Thymus (tissue), 11 donors: ENCODE measurements around the gene IPO13. TPM values are rescaled to one million over a fixed set of nuclear protein-coding genes. Genes with fewer than 3 reads are reported as not detected.

Experiments used
- DNase-seq, 9 donors: peaks; one replicate each; pipeline ENCODE4 v3.0.0-alpha.2; 2013; ENCODE audit warnings: low spot score in 9 of 9, low read depth in 6 of 9, missing footprints in 1 of 9
- H3K27ac ChIP-seq, 2 donors: one replicate each; pipeline ENCODE4 v1.5.1; 2013; ENCODE audit warnings: control low read depth in 1 of 2, low read depth in 1 of 2, low read length in 1 of 2, mild to moderate bottlenecking in 1 of 2, moderate library complexity in 1 of 2
- H3K27me3 ChIP-seq, 2 donors: one replicate each; pipeline ENCODE4 v1.5.1; 2013; ENCODE audit warnings: low read length in 1 of 2; ENCODE audit not compliant: control insufficient read depth in 2 of 2, insufficient read depth in 1 of 2
- H3K36me3 ChIP-seq, 2 donors: one replicate each; pipeline ENCODE4 v1.5.1; 2013; ENCODE audit warnings: low read length in 1 of 2, mild to moderate bottlenecking in 1 of 2, moderate library complexity in 1 of 2; ENCODE audit not compliant: control insufficient read depth in 2 of 2, insufficient read depth in 2 of 2
- H3K4me1 ChIP-seq, 2 donors: one replicate each; pipeline ENCODE4 v1.5.1; 2013; ENCODE audit warnings: low read length in 2 of 2; ENCODE audit not compliant: control insufficient read depth in 2 of 2, insufficient read depth in 2 of 2
- H3K4me3 ChIP-seq, 2 donors: one replicate each; pipeline ENCODE4 v1.5.1; 2013; ENCODE audit warnings: low read length in 2 of 2, control low read depth in 1 of 2, mild to moderate bottlenecking in 1 of 2
- H3K9me3 ChIP-seq, 2 donors: one replicate each; pipeline ENCODE4 v1.5.1; 2013; ENCODE audit warnings: low read length in 1 of 2, mild to moderate bottlenecking in 1 of 2; ENCODE audit not compliant: control insufficient read depth in 2 of 2, insufficient read depth in 1 of 2
- WGBS: extraction: QIAGEN DNeasy Blood & Tissue Kit; methylation state at CpG from one replicate; pipeline ENCODE4 v1.1.7; 2013; 5-methylcytosine and 5-hydroxymethylcytosine counted together
- polyA plus RNA-seq: library from polyadenylated mRNA; stranded (reverse); fragments of 200-250 nt; gene quantifications from one replicate; pipeline ENCODE4 v1.2.3, GENCODE V29; 2013
- total RNA-seq: library from RNA; stranded (reverse); fragments of 120-200 nt; gene quantifications from one replicate; pipeline ENCODE4 v1.2.4, GENCODE V29; 2013
- donor health status: healthy.

IPO13 gene
- total and polyA plus RNA-seq, 2 donors = 10.5 to 26.1 TPM

DNA sequence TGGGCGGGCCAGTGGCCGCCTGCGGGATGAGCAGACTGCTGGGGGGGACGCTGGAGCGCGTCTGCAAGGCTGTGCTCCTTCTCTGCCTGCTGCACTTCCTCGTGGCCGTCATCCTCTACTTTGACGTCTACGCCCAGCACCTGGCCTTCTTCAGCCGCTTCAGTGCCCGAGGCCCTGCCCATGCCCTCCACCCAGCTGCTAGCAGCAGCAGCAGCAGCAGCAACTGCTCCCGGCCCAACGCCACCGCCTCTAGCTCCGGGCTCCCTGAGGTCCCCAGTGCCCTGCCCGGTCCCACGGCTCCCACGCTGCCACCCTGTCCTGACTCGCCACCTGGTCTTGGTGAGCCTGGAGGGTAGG is 34.4 kb downstream of the IPO13 start:
- WGBS = 98% methylated on average over 20 of the region's 20 CpGs
- Histone ChIP-seq H3K36me3 (peaks cover 19 to 22% of the 10 kb centered on the region in 2 donors), H3K9me3 (no peaks in the 10 kb centered on the region), H3K27me3 (peaks cover 4 to 33% of the 10 kb centered on the region in 2 donors), H3K4me1 (peaks cover 12 to 27% of the 10 kb centered on the region in 2 donors), H3K27ac (no peak overlapping the region), H3K4me3 (no peak overlapping the region)
- no peak for DNase-seq

DNA sequence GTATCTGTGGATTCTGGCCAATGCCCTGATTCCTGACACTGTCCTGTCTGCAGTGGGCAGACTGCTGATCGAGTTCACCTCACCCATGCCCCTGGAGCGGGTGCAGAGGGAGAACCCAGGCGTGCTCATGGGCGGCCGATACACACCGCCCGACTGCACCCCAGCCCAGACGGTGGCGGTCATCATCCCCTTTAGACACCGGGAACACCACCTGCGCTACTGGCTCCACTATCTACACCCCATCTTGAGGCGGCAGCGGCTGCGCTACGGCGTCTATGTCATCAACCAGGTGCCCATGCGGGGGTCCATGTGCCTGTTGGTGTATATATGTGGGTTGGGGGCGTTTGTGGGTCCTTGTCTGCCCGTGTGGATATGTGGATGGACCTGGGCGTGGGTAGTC is 34.9 kb downstream of the IPO13 start:
- peaks cover 7 to 22% of the 10 kb centered on the region in 2 donors for H3K4me1 ChIP-seq
- peaks cover 16 to 17% of the 10 kb centered on the region in 2 donors for H3K36me3 ChIP-seq
- H3K9me3 ChIP-seq = no peaks in the 10 kb centered on the region
- DNase-seq = no peak
- H3K4me3 ChIP-seq = no peak overlapping the region
- WGBS = 97% methylated on average over 20 of the region's 20 CpGs
- H3K27ac ChIP-seq = no peak overlapping the region
- H3K27me3 ChIP-seq = peaks cover 4 to 33% of the 10 kb centered on the region in 2 donors

DNA sequence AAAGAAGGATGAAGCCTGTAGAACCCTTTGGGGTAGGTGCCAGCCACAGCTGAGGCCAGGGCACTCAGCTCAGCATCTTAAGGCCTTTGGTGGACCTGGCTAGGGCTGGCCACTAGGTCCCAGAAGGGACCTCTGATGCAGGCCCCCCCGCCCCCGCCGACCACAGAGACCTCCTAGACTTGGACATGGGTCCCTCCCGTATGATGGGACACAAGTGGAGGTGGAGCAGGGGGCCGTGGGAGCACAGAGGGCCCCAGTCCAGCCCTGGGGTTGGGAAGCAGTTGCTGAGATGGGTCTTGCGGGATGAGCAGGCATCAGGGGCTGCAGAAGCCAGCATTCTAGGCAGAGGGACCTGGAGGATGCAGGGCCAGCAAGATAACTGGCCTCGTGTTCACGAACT is 35.5 kb downstream of the IPO13 start:
- H3K27me3 ChIP-seq = peaks cover 4 to 29% of the 10 kb centered on the region in 2 donors
- H3K4me1 ChIP-seq = peaks cover 7 to 18% of the 10 kb centered on the region in 2 donors
- no peak overlapping the region for H3K27ac ChIP-seq
- H3K36me3 ChIP-seq = peaks cover 10 to 11% of the 10 kb centered on the region in 2 donors
- DNase-seq = no peak
- H3K4me3 ChIP-seq = no peak overlapping the region
- WGBS = 98% methylated on average over 8 of the region's 8 CpGs
- no peaks in the 10 kb centered on the region for H3K9me3 ChIP-seq

DNA sequence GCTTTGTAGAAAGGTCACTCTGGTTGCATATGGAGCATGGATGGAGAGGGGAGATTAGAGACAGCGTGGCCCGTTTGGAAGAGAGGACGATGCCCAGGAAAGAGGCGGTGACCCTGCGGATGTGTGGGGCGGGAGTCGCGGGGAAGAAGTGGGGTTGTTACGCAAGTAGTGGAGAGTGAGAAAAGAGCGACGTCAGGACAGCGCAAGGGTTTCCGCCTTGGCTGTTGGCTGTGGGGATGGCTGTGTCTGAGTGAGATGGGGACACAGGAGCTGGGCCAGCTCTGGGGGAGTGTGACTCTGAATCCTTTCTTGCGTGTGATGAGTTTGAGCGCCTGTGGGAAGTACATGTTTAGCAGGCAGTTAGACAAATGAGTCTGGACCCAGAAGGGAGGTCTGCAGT is 36.1 kb downstream of the IPO13 start:
- DNase-seq = no peak
- H3K9me3 ChIP-seq = no peaks in the 10 kb centered on the region
- peaks cover 4 to 29% of the 10 kb centered on the region in 2 donors for H3K27me3 ChIP-seq
- 96% methylated on average over 15 of the region's 15 CpGs for WGBS
- peaks cover 5 to 7% of the 10 kb centered on the region in 2 donors for H3K36me3 ChIP-seq
- peaks cover 5 to 16% of the 10 kb centered on the region in 2 donors for H3K4me1 ChIP-seq
- H3K4me3 ChIP-seq = no peak overlapping the region
- no peak overlapping the region for H3K27ac ChIP-seq

DNA sequence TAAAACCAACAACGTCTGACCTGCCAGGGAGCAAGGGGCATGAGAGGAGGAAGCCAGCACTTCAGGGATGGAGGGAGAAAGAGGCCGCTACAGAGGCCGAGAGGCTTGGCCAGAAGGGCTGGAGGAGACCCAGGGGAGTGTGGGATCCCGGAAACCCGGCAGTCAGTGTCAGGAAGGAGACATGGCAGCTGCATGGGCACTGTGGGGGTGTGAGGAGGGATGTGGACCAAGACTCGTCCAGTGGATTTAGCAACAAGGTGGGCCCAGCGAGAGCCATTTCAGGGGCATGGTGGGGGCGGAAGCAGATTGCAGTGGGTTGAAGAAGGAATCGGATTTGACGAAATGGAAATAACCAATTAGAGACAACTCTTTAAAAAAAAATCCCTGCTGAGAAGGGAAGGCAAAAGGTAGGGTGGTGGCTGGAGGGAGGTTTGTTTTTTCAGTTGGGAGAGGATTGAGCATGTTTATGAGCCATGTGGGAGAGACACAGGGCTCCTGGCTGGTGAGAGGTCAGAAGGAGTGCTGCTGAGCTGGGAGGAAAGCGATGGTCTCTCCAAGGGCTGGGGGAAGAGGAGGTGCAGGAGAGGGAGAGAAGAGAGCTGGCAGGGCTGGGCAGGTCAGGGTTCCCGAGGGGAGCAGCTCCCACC is 36.6 kb downstream of the IPO13 start:
- no peak for DNase-seq
- Histone ChIP-seq H3K4me3 (no peak overlapping the region), H3K27me3 (peaks cover 4 to 24% of the 10 kb centered on the region in 2 donors), H3K36me3 (peaks cover 0 to 1% of the 10 kb centered on the region in 2 donors), H3K27ac (no peak overlapping the region), H3K9me3 (no peaks in the 10 kb centered on the region), H3K4me1 (peaks cover 5 to 11% of the 10 kb centered on the region in 2 donors)
- 96% methylated on average over 12 of the region's 12 CpGs for WGBS

DNA sequence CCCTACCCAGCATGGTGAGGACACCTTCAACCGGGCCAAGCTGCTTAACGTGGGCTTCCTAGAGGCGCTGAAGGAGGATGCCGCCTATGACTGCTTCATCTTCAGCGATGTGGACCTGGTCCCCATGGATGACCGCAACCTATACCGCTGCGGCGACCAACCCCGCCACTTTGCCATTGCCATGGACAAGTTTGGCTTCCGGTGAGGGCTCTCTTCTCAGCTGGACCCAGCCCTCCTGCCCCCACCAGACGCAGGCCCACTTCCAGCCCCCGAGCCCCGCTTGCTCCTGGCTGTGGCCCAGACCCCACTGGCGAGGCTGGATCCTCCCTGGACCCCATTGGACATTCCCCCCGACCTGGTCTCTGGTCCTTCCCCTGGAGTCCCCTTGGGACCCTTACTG is 38.1 kb downstream of the IPO13 start:
- H3K36me3 ChIP-seq = no peaks in the 10 kb centered on the region
- DNase-seq = no peak
- no peak overlapping the region for H3K27ac ChIP-seq
- no peaks in the 10 kb centered on the region for H3K9me3 ChIP-seq
- no peak overlapping the region for H3K4me3 ChIP-seq
- 98% methylated on average over 16 of the region's 16 CpGs for WGBS
- H3K4me1 ChIP-seq = peaks cover 0 to 3% of the 10 kb centered on the region in 2 donors
- peaks cover 0 to 13% of the 10 kb centered on the region in 2 donors for H3K27me3 ChIP-seq

DNA sequence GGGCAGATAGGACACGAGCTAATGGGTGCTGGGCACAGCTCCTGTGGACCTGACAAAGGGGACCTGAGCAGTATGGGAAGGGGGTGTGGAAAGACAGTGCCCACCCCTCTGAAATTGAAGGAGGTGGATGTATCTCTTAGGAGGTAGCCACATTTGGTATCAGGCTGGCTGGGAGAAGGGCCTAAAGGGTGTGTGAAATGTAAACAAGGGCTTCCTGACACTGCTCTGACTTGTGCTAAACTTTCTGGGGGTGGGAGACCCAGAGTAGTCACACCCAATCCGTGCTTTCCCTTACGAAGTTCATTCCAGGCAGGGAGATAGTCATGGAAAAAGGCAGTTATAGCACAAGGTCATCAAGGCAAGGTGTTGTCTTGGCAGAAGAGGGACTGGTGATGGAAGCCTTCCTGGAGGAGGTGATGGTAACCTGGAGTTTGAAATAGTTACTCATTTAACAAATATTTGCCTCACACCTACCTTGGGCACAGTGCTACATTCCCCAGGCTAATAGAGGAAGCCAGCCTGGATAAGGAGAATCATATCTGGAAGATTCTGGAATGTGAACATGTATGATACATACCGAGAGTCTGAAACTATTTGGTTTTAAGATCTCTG is 39.3 kb downstream of the IPO13 start:
- no peak for DNase-seq
- Histone ChIP-seq H3K36me3 (no peaks in the 10 kb centered on the region), H3K9me3 (no peaks in the 10 kb centered on the region), H3K27ac (no peak overlapping the region), H3K27me3 (peaks cover 0 to 7% of the 10 kb centered on the region in 2 donors), H3K4me1 (peaks cover 3 to 4% of the 10 kb centered on the region in 2 donors), H3K4me3 (no peak overlapping the region)
- WGBS = 93% methylated on average over 4 of the region's 4 CpGs

DNA sequence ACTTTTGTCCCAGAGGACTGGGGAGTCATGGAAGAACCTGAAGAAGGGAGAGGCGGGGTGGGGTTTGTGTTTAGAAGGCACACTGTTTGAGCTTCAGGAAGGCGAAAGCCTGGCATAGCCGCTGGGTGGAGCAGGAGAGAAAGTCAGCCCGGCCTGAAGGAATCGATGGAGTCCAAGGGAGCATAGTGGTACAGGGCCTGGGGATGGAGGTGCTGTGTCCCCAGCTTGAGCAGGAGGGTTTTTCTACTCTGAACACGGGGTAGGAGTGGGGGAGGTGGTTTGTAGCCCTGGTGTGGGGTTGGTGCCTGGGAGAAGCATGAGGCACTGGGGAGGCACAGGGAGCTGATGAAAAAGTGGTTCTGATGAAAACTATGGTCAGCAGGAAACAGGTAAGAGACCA is 40.0 kb downstream of the IPO13 start:
- H3K4me1 ChIP-seq = peaks cover 4 to 7% of the 10 kb centered on the region in 2 donors
- H3K27me3 ChIP-seq = peaks cover 0 to 8% of the 10 kb centered on the region in 2 donors
- H3K27ac ChIP-seq = no peak overlapping the region
- no peak for DNase-seq
- H3K4me3 ChIP-seq = no peak overlapping the region
- no peaks in the 10 kb centered on the region for H3K9me3 ChIP-seq
- no peaks in the 10 kb centered on the region for H3K36me3 ChIP-seq
- WGBS = 92% methylated on average over 6 of the region's 6 CpGs

DNA sequence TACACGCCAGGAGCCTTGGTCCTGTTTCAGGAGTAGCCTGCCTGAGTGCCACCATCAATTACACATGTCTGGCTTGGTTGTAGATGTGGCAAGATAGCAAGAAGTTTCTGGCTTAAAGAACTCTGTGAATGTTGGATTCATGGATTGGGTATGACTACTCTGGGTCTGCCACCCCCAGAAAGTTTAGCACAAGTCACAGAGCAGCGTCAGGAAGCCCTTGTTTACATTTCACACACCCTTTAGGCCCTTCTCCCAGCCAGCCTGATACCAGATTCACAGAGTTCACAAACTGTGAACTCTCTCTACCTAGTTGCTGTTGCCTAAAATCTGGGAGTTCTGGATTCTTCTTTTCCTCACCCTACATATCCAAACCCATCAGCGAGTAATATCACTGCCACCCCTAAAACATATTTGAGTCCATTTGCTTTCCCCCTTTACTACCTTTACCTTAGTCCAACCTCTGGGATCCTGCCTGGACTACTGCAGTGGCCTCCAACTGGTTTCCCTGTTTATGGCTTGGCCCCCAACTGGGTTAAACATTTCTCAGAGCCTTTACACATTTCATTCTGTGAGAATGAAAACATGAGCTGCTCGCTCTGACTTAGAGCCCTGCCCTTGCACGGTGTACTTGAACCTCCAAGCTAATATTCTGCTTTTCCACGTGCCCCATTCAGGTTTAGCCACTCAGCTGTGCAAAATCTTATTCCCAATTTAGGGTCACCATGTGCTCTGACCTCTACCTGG is 40.6 kb downstream of the IPO13 start:
- 97% methylated on average over 6 of the region's 6 CpGs for WGBS
- Histone ChIP-seq H3K27me3 (peaks cover 0 to 8% of the 10 kb centered on the region in 2 donors), H3K4me3 (no peak overlapping the region), H3K4me1 (peaks cover 5 to 14% of the 10 kb centered on the region in 2 donors), H3K36me3 (no peaks in the 10 kb centered on the region), H3K9me3 (no peaks in the 10 kb centered on the region), H3K27ac (no peak overlapping the region)
- no peak for DNase-seq
